Stimulated activated CD4-positive, alpha-beta T cell treated with anti-CD3 and anti-CD28 coated beads, Interleukin-15, amount 100 ng/mL, for 1 hour (primary cell): ENCODE measurements around the gene ADORA2A.
A peak's percentile ranks its signal among the peaks of the same experiment; 100 is the strongest.

ENCODE experiments used
- DNase-seq, 2 donors: peaks; one replicate each; pipeline ENCODE4 v3.0.0-alpha.2; 2020; ENCODE audit warnings: low read depth in 1 of 2, low spot score in 1 of 2

The ADORA2A gene

GRCh38 chr22:24431309-24432034, 4.1 kb downstream of the ADORA2A start:
- DNase-seq: no peak

- no peak for DNase-seq
Measured at GRCh38 chr22:24432059-24432853, 4.9 kb downstream of the ADORA2A start.

GRCh38 chr22:24433001-24433827, 5.8 kb downstream of the ADORA2A start:
- DNase-seq: no peak

- no peak for DNase-seq
Measured at GRCh38 chr22:24433828-24434470, 6.5 kb downstream of the ADORA2A start.

GRCh38 chr22:24434471-24435322, 7.3 kb downstream of the ADORA2A start:
- peak; percentile 39 to 59 for DNase-seq

- DNase-seq: no peak
Measured at GRCh38 chr22:24435323-24435645, 7.9 kb downstream of the ADORA2A start.

- DNase-seq: no peak
Measured at GRCh38 chr22:24435861-24436371, 8.5 kb downstream of the ADORA2A start.

- no peak for DNase-seq
Measured at GRCh38 chr22:24436553-24436952, 9.2 kb downstream of the ADORA2A start.

GRCh38 chr22:24437091-24437490, 9.7 kb downstream of the ADORA2A start:
- no peak for DNase-seq

- no peak for DNase-seq
Measured at GRCh38 chr22:24437741-24438328, 10.4 kb downstream of the ADORA2A start.

- DNase-seq: no peak
Measured at GRCh38 chr22:24440270-24440717, 12.9 kb downstream of the ADORA2A start.

GRCh38 chr22:24440718-24441405, 13.5 kb downstream of the ADORA2A start:
- DNase-seq: no peak

GRCh38 chr22:24441406-24442351, 14.3 kb downstream of the ADORA2A start:
- DNase-seq: no peak

- no peak for DNase-seq
Measured at GRCh38 chr22:24442352-24442744, 14.9 kb downstream of the ADORA2A start.

- no peak for DNase-seq
Measured at GRCh38 chr22:24443668-24444067, 16.3 kb downstream of the ADORA2A start.

- DNase-seq: no peak
Measured at GRCh38 chr22:24444251-24444650, 16.9 kb downstream of the ADORA2A start.

- no peak for DNase-seq
Measured at GRCh38 chr22:24444729-24445466, 17.5 kb downstream of the ADORA2A start.
